Fibroblast of lung (primary cell): ENCODE data around the gene NAA50. TPM values are rescaled to one million over a fixed set of nuclear protein-coding genes. Genes with fewer than 3 reads are reported as not detected.

ENCODE experiments used
- DNase-seq, 2 donors: peaks; one replicate each; pipeline versions ENCODE4 v3.0.0 to v3.0.0-alpha.2; 2010; ENCODE audit warnings: low read depth in 2 of 2
- H2AFZ ChIP-seq: 2 replicates; pipeline ENCODE4 v1.5.1; 2012; ENCODE audit warnings: low read length, control low read depth, inconsistent platforms
- H3K27ac ChIP-seq: 2 replicates; pipeline ENCODE4 v1.5.1; 2011; ENCODE audit warnings: low read length, control low read depth; ENCODE audit not compliant: insufficient read depth
- H3K27me3 ChIP-seq: 2 replicates; pipeline ENCODE4 v1.5.1; 2011; ENCODE audit warnings: mild to moderate bottlenecking, low read length; ENCODE audit not compliant: control insufficient read depth, insufficient read depth
- H3K36me3 ChIP-seq: 2 replicates; pipeline ENCODE4 v1.5.1; 2011; ENCODE audit warnings: low read length; ENCODE audit not compliant: control insufficient read depth, insufficient read depth
- H3K4me1 ChIP-seq: 2 replicates; pipeline ENCODE4 v1.5.1; 2011; ENCODE audit warnings: low read length; ENCODE audit not compliant: control insufficient read depth, insufficient read depth; ENCODE audit errors: extremely low read depth
- H3K4me2 ChIP-seq: 2 replicates; pipeline ENCODE4 v1.5.1; 2011; ENCODE audit warnings: low read length, control low read depth; ENCODE audit not compliant: insufficient read depth; ENCODE audit errors: extremely low read depth
- H3K4me3 ChIP-seq, 4 experiments: fragments of 200-600 bp in 1 of 4; sonication (generic) in 1 of 4; replicated peaks in 1 of 4; 2 replicates each; pipeline ENCODE4 v1.5.1; 2011 to 2016; ENCODE audit warnings: low read length in 4 of 4, low read depth in 3 of 4, mild to moderate bottlenecking in 3 of 4, control low read depth in 2 of 4, inconsistent platforms in 1 of 4, mixed read lengths in 1 of 4; ENCODE audit not compliant: insufficient read depth in 1 of 4; ENCODE audit errors: control extremely low read depth in 1 of 4
- H3K79me2 ChIP-seq: 2 replicates; pipeline ENCODE4 v1.5.1; 2012; ENCODE audit warnings: mild to moderate bottlenecking, low read length, inconsistent platforms; ENCODE audit not compliant: control insufficient read depth, insufficient read depth
- H3K9ac ChIP-seq: 2 replicates; pipeline ENCODE4 v1.5.1; 2011; ENCODE audit warnings: mild to moderate bottlenecking, low read length, control low read depth; ENCODE audit not compliant: insufficient read depth
- H3K9me3 ChIP-seq: 2 replicates; pipeline ENCODE4 v1.5.1; 2012; ENCODE audit warnings: low read depth, low read length; ENCODE audit not compliant: control insufficient read depth, insufficient read depth
- H4K20me1 ChIP-seq: 2 replicates; pipeline ENCODE4 v1.5.1; 2011; ENCODE audit warnings: low read length; ENCODE audit not compliant: control insufficient read depth, insufficient read depth; ENCODE audit errors: extremely low read depth
- EZH2 ChIP-seq: IDR thresholded peaks from 2 replicates; pipeline ENCODE4 v1.5.1; 2012; ENCODE audit warnings: low read length, control low read depth, mild to moderate bottlenecking; ENCODE audit errors: missing control alignments
- polyA plus RNA-seq, 2 donors: library from polyadenylated mRNA; depleted of rRNA in 1 of 2; stranded (reverse) in 1 of 2; unstranded in 1 of 2; fragments of >200 nt; gene quantifications; 2 replicates each; pipeline ENCODE4 v1.2.1, GENCODE V29; 2011 to 2012; ENCODE audit warnings: missing spikeins in 1 of 2
- total RNA-seq: library from RNA; depleted of rRNA; stranded (reverse); fragments of >200 nt; gene quantifications from 2 replicates; pipeline ENCODE4 v1.2.1, GENCODE V29; 2014
- TF ChIP-seq, protein P1 (sequence below), 2 donors: IDR thresholded peaks in 1 of 2; conservative IDR thresholded peaks in 1 of 2; 1 replicate in 1 of 2; 2 replicates in 1 of 2; pipeline ENCODE4 v1.5.1; 2011 to 2012; ENCODE audit warnings: low read length in 2 of 2, control low read depth in 1 of 2, inconsistent platforms in 1 of 2, low read depth in 1 of 2, mild to moderate bottlenecking in 1 of 2

The NAA50 gene
- total and polyA plus RNA-seq, 2 donors (not counting 1 experiment from before 2014, with no cell fraction given): 150 to 252 TPM

DNA sequence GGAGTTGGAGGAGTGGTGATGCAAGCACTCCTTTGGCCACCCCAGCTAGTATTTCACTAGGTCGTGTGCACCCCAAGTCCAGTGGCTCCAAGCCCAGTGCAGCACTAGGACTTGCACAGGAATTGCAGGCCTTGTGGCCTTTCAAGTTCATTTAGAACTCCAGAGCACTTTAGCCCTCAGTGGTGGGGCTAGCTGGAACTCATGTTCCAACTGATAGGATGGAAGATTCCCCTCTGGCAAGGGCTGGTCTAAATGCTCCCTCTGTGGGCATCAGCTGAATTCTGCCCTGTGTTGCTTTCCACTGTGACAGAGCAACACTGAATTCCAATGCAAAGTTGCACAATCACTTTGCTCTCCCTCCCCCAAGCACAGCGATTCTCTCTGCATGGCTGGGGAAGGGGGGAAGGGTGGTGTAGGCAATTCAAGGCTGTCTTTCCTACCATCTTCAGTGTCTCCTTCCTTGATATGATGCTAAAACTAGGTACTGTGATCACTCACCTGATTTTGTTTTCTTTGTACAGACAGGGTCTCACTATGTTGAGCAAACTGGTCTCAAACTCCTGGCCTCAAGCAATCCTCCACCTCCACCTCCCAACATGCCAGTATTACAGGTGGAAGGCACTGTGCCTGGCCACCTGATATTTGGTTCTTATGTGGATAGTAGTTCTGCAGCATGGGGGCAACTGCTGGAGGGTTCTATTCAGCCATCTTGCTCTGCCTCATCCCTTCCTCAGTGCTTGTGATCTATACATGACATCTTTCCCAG, 59.9 kb downstream of the NAA50 start:
- DNase-seq: peak; percentile 47 to 73
- H3K27ac ChIP-seq: no peak overlapping the region
- no peak for TF ChIP-seq EZH2
- TF ChIP-seq, protein P1, sequence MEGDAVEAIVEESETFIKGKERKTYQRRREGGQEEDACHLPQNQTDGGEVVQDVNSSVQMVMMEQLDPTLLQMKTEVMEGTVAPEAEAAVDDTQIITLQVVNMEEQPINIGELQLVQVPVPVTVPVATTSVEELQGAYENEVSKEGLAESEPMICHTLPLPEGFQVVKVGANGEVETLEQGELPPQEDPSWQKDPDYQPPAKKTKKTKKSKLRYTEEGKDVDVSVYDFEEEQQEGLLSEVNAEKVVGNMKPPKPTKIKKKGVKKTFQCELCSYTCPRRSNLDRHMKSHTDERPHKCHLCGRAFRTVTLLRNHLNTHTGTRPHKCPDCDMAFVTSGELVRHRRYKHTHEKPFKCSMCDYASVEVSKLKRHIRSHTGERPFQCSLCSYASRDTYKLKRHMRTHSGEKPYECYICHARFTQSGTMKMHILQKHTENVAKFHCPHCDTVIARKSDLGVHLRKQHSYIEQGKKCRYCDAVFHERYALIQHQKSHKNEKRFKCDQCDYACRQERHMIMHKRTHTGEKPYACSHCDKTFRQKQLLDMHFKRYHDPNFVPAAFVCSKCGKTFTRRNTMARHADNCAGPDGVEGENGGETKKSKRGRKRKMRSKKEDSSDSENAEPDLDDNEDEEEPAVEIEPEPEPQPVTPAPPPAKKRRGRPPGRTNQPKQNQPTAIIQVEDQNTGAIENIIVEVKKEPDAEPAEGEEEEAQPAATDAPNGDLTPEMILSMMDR (conservative IDR thresholded peaks at IDR 0.05 in 1 of 2, IDR thresholded peaks at IDR 0.05 in 1 of 2; ENCODE audit: low read depth in 1 of 2, low read length in 2 of 2): no peak

DNA sequence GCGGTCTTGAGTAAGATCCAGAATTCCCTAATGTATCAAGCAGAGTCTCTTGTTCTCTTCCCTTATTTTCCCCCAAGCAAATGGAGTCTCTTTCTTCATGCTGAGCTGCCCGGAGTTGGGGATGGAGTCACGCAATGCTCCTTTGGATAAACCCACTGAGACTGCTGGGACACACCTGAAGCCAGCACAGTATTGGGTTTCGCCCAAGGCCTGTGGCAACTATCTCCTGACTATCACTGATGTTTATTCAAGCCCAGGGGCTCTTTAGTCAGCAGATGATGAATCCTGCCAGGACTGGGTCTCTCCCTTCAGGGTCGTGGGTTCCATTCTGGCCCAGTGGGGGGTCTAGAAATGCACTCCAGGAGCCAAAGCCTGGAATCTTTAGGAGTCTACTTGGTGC, 60.9 kb downstream of the NAA50 start:
- no peaks in the 10 kb centered on the region for H3K27me3 ChIP-seq
- no peak overlapping the region for H3K4me3 ChIP-seq
- no peak overlapping the region for H3K9ac ChIP-seq
- no peaks in the 10 kb centered on the region for H4K20me1 ChIP-seq
- H3K79me2 ChIP-seq: no peaks in the 10 kb centered on the region
- no peaks in the 10 kb centered on the region for H3K4me1 ChIP-seq
- TF ChIP-seq, protein P1 (conservative IDR thresholded peaks at IDR 0.05 in 1 of 2, IDR thresholded peaks at IDR 0.05 in 1 of 2; ENCODE audit: low read depth in 1 of 2, low read length in 2 of 2): no peak
- no peak for TF ChIP-seq EZH2
- H3K4me2 ChIP-seq: no peak overlapping the region
- H2AFZ ChIP-seq: no peak overlapping the region
- no peaks in the 10 kb centered on the region for H3K36me3 ChIP-seq
- no peaks in the 10 kb centered on the region for H3K9me3 ChIP-seq
- H3K27ac ChIP-seq: no peak overlapping the region
- DNase-seq: no peak

More for the DNA sequence above, 59.9 kb downstream of the NAA50 start:
- Histone ChIP-seq H3K36me3 (no peaks in the 10 kb centered on the region), H3K27me3 (no peaks in the 10 kb centered on the region), H2AFZ (no peak overlapping the region), H3K4me2 (no peak overlapping the region), H3K4me1 (no peaks in the 10 kb centered on the region), H4K20me1 (no peaks in the 10 kb centered on the region), H3K4me3 (no peak overlapping the region), H3K9ac (no peak overlapping the region), H3K9me3 (no peaks in the 10 kb centered on the region), H3K79me2 (no peaks in the 10 kb centered on the region)

DNA sequence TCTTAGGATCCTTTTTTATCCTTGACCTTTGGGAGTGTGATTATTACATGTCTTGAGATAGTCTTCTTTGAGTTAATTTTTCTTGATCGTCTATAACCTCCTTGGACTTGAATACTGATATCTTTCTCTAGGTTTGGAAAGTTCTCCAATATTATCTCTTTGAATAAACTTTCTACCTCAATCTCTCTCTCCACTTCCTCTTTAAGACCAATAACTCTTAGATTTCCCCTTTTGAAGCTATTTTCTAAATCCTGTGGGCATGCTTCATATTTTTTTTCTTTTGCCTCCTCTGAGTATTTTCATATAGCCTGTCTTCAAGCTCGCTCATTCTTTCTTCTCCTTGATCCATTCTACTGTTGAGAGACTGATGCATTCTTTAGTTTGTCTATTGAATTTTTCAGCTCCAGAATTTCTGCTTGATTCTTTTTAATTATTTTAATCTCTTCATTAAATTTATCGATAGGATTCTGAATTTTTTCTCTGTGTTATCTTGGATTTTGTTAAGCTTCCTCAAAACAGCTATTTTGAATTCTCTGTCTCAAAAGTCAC, 61.7 kb downstream of the NAA50 start:
- TF ChIP-seq EZH2: no peak
- TF ChIP-seq, protein P1 (conservative IDR thresholded peaks at IDR 0.05 in 1 of 2, IDR thresholded peaks at IDR 0.05 in 1 of 2; ENCODE audit: low read depth in 1 of 2, low read length in 2 of 2): no peak
- DNase-seq: no peak
- H3K4me2 ChIP-seq: no peak overlapping the region
- H4K20me1 ChIP-seq: no peaks in the 10 kb centered on the region
- H3K9ac ChIP-seq: no peak overlapping the region
- H3K9me3 ChIP-seq: no peaks in the 10 kb centered on the region
- H3K4me1 ChIP-seq: no peaks in the 10 kb centered on the region
- no peak overlapping the region for H3K4me3 ChIP-seq
- no peak overlapping the region for H2AFZ ChIP-seq
- H3K79me2 ChIP-seq: no peaks in the 10 kb centered on the region
- H3K36me3 ChIP-seq: no peaks in the 10 kb centered on the region
- H3K27me3 ChIP-seq: no peaks in the 10 kb centered on the region
- no peak overlapping the region for H3K27ac ChIP-seq
